ENCODE results near the gene NDUFB11.

Gene NDUFB11

DNA sequence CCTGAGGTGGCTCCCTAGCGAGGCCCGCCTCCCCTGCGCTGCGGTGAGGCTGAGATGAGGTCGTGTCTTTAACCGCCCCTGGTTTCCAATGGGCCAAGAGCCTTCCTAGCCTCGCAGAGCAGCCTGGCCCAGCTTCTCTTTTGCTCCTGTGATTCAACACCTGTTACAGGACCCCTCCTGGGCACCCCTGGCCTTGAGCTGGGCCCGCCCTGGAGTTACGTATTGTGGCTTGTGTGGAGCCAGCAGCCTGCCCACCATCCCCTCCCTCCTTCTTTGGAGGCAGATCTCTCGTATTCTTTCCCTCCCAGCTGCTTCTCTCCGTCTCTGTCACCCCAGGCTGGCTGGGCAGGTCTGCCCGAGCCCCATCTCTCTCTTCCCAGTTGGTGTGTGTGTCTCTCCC, 29.9 kb upstream of the NDUFB11 start:
- DNase-seq = no peak

DNA sequence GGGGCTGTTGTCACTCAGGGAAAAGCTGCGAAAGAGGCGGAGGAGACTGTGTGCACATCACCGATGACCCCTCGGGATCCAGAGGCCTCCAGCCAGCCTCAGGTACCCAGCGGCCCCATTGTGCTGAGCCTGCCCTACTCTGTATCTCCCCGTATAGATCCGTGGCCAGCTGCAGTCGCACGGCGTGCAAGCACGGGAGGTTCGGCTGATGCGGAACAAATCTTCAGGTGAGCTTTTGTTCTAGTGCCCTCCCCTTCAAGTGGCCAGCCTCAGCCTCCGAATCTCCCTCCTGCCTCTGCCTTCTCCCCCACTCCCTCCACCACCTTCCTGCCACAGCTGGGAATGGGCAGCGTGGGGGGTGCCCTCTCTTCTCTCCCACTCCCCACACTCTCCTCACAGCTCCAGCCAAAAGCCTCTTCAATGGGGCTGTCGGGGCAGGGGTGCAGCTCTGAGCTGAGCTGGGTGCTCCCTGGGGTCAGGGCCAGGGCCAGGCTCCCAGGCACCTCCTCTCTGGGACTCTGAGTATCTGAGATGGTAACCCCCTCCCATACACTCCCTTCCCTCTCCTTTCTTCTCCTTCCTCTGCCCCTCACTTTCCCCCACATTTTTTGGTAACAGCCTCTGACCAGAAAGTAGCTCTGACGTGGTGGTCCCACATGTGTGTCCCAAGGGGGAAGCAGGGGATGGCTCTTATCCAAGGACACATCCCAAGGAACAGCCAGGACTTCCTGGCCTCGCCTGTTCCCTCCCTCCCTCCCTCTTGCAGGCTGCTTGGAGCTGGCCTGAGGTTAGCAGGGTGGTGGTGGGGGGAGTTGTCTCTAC, 28.7 kb upstream of the NDUFB11 start:
- no peak for DNase-seq

DNA sequence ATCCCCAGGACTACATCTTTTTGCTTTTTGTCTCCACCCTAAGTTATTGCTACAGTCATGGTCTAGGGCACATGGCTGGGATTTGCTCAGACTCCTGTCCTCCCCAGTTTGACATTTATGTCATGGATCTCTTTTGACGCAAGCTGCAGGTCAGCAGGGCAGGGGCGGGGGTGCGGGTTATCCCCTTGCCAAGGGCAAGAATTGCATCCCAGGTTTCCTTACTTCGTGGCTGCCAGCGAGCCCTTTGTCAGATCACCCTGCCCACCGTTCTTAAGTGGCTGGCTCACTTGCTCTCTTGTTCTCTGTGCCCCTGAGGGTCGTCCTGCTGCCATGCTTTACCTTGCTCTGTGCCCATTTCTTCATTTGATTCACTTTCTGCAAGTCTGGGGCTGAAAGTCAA, 28.0 kb upstream of the NDUFB11 start:
- DNase-seq = no peak

DNA sequence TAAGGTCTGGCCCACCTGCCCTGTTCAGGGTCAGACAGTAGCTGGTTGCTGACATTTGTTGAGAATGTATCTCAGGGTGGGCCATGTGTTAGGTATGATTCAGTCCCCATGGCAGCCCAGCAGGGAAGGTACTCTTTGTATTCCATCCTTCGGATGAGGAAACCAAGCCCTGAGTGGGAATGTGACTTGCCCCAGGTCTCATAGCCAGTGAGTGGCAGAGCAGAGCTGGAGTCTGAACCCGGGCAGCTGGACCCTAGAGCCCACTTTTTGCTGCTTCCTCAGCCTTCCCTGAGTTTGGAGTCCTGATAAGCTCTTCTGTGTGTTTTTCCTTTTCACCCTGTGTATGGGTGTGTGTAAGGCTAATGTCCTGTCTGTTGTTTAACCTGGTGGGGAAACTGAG, 27.5 kb upstream of the NDUFB11 start:
- DNase-seq = no peak

DNA sequence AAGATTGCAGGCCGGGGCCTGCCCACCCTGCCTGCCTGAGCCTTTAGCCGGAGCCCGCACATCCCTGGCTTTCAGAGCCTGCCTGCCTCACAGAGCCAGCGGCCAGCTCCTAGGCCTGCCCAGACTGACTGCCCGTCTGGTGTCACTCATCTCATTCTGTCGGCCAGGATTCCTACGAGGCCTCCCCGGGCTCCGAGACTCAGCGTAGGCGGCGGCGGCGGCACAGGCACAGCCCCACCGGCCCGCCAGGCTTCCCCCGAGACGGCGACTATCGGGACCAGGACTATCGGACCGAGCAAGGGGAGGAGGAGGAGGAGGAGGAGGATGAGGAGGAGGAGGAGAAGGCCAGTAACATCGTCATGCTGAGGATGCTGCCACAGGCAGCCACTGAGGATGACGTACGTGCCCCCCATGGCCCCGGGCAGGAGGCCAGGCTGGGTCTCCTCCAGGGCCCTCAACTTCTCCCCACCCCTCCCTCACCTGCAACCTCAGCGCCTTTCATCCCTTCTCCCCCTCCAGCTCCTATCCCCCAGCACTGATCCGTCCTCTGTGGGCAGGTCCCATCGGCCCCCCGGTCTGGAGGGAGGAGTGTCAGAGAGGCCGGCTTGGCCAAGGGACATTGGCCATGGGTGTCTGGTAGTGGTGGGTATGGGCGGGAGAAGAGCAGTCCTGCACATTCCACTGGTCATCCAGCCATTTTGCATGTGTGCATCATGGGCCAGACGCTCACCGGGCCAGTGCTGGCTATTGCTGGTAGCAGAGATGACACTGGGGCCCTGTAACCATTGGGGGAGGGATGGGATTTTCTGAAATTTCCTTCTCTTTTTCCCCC, 26.6 kb upstream of the NDUFB11 start:
- DNase-seq = no peak

DNA sequence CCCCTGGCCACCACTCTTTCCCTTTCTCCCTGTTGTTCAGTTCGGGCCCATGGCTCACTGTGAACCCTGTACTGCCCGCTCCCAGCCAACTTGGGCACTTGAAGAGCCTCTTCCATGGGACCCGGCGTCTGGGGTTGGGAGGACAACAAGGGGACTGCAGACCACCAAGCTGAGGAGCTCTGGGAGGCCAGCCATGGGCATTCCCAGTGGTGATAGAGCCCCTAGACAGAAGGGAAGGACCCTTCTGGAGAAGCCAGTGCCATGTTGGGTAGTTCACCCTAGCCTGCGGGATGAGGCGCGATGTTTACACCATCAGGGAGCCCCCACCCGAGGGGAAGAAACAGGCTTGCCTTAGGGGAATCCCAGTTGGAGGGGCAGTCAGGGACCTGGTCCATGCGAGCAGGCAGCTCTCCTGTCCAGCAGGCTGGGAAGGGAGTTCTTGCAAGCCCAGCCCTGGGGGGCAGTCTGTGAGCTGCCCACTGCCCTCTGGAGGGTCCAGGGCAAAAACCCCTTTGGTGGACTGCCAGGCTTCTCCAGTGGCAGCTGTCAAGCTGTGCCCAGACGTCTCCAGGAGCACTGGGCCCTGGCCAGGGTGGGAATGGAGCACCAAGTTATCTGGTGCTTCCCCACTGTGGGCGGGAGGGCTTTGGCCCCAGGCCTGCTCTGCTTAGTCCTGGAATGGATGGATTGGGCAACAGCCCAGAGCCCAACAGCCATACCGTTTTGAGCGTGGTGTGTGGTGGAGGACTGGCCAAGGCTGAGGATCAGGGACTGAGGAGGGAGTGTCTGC, 25.4 kb upstream of the NDUFB11 start:
- no peak for DNase-seq

DNA sequence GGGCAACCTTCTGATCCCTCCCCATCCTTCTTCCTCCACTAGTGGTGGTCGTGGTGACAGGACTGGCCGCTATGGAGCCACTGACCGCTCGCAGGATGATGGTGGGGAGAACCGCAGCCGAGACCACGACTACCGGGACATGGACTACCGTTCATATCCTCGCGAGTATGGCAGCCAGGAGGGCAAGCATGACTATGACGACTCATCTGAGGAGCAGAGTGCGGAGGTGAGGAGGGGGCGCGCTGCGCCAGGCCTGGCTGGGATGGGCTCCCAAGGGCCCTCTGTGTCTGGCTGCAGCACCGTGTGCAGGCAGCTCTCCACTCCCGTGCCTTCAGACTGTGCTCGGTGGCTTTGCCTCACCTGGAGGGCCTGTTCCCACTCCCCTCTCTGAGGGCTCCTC, 24.8 kb upstream of the NDUFB11 start:
- no peak for DNase-seq

DNA sequence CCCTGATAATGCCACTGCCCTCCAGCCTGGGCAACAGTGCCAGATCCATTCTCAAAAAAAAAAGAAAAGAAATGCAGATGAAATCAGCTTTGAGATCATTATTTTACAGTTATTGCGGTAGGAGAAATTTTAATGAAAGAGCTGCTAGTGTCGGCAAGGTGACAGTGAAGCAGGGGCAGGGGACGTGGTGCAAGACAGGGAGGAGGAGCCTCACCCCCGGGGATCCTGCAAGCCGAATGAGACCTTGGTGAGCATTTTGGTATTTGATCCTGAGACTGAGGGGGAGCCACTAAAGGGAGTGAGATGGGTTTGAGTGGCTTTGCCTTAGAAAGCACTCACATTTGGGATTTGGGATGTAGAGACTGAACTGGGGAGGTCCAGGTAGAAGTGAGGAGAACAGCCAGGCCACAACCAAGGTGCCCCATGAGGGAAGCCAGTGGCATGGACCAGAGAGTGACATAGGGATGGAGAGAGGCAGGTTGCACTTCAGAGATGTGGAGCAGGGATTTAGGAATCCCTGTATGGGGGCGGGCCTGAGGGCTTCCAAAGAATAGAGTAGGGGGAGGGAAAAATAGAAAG, 24.1 kb upstream of the NDUFB11 start:
- no peak for DNase-seq

DNA sequence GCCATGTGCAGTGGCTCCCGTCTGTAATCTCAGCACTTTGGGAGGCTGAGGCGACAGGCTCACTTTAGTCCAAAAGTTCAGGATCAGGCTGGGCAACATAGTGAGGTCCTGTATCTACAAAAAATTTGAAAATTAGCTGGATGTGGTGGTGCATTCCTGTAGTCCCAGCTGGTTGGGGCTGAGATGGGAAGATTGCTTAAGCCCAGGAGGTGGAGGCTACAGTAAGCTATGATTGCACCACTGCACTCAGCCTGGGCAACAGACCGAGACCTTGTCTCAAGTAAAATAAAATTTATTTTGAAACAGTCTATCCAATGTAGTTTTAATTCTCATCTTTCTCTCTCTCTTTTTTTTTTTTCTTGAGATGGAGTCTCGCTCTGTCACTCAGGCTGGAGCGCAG, 21.6 kb upstream of the NDUFB11 start:
- DNase-seq = no peak

DNA sequence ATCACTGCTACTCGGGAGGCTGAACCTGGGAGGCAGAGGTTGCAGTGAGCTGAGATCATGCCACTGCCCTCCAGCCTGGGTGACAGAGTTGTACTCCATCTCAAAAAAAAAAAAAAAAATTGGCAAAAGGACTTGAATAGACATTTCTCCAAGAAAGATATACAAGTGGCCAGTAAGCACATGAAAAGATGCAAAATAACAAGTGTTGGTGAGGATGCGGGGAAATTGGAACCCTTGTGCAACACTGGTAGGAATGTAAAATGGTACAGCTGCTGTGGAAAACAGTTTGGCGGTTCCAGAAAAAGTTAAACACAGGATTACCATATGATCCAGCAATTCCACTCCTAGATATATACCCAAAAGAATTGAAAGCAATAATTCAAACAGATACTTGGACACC, 19.9 kb upstream of the NDUFB11 start:
- no peak for DNase-seq

DNA sequence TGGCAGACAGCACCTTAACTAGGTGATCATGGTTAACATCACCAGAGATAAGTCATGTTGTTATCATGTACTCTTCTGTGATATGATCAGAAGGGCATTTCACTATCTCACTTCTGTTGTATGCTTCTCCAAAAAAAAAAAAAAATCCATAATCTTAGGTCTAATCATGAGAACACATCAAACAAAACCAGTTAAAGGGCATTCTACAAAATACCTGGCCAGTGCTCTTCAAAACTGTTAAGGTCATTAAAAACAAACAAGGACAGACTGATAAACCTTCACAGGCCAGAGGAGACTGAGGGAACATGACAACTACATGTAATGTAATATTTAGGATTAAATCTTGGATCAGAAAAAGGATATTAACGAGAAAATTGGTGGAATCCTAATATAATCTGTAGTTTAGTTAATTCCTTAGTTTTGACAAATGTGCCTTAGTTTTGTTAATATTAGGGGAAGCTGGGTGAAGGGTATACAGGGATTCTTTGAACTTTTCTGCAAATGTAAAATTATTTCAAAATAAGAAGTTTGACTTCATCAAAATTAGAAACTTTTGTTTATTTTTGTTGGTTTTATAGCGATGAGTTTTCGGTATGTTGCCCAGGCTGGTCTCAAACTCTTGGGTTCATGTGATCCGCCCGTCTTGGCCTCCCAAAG, 18.6 kb upstream of the NDUFB11 start:
- no peak for DNase-seq

DNA sequence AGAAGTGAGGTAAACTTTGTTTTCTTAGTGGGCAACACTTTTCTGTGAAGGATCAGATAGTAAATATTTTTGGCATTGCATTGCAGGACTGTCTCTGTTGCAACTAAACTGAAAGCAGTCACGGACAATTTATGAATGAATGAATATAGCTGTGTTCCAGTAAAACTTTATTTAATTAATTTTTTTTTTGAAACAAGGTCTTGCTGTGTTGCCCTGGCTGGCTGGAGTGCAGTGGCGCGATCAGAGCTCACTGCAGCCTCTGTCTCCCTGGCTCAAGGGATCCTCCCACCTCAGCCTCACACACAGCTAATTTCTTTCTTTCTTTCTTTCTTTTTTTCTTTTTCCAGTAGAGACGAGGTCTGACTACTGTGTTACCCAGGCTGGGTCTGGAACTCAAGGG, 16.3 kb upstream of the NDUFB11 start:
- DNase-seq = no peak

DNA sequence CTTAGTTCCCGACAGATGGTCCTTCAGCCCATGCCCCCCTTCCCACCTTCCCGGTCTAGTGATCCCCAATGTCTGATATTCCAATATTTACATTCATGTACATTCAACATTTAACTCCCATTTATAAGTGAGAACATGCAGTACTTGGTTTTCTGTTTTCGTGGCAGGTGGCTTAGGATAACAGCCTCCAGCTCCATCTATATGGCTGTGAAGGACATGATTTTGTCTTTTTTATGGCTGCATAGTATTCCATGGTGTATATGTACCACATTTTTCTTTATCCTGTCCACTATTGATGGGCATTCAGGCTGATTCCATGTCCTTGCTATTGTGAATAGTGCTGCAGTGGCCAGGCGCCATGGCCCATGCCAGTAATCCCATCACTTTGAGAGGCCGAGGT, 14.3 kb upstream of the NDUFB11 start:
- DNase-seq = no peak

DNA sequence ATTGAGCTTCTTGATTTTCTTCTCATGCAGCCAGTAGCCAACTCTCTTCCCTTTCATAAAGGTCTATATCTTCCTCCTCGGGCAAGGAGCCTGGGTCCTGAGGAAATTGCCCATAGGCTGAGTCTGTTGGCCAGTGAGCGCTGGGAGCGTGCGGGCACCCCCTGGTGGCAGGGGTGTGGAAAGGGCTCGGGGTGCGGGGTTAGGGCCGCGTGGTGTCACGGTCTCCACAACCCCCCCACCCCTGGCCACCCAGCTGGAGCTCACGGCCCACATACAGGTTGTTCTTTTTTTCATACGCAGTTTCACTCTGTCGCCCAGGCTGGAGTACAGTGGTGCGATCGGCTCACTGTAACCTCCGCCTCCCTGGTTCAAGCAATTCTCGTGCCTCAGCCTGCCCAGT, 13.6 kb upstream of the NDUFB11 start:
- no peak for DNase-seq

DNA sequence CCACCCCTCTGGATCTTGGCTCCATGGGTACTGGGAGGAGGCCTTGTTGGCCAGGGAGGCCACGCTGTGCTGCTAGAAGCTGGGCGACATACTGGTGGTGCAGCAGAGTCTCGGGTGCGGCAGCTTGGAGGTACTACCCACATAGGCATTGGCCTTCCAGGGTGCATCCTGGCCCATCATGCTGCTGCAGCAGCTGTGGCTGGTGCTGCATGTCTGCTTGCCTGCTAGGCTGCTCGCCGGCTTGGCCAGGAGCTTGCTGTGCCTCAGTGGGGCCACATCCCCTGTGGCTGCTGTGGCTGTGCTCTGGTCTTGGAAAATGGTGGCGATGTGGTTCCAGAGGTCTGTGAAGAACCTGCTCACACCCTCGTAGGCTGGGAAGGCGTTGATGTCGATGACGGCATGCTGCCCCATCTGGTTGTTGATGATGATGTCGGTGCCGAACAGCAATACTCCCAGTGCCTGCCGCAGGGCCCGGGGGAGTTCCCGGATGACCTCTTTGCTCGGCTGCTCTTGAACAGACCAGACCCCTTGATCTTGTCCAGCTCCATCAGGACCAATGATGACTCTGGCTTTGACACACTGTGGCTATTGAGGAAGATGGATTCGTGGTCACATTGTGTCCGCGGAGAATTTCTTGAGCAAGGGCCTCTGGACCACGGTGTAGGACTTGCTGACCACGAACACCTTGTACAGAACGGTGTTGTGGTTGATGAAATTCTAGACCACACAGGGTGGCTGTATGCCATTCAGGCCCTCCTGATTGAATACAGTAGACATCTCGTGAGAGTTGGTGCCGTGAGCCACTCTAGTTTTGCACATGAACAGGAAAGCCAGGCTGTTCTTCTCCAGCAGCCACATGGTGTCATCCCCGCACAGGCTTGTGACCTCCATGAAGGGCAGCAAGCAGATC, 12.4 kb upstream of the NDUFB11 start:
- DNase-seq = no peak

DNA sequence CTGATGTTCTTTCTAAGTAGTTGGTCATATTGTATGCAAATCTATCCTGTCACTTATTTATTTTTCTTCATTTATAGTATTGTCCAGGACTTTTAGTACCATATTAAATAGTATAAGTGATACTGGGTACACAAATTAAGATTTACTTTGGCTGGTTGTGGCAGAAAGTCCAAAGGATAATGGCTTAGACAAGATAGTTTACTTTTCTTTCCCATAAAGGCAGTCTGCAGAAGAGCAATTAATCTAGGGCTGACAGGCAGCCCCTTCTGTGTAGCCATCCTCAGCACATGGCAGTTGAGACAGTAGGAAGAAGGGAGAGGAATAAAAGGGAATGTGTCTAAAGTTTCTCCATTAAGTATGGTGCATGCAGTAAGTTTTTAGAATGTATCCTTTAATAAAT, 6.9 kb upstream of the NDUFB11 start:
- DNase-seq = no peak

DNA sequence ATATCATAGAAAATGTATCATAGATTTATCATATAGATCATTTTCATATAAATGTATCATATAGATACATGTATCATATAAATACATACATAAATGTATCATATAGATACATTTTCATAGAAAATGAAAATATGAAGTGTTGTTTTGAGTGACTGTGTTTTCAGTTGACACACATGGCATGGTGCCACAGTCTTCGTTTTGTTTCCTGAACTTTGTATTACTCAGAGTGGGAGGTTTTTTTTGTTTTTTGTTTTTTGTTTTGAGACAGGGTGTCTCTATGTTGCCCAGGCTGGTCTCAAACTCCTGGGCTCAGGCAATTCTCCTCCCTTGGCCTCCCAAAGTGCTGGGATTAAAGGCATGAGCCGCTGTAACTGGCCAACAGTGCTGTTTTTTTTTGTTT, 4.4 kb upstream of the NDUFB11 start:
- no peak for DNase-seq

DNA sequence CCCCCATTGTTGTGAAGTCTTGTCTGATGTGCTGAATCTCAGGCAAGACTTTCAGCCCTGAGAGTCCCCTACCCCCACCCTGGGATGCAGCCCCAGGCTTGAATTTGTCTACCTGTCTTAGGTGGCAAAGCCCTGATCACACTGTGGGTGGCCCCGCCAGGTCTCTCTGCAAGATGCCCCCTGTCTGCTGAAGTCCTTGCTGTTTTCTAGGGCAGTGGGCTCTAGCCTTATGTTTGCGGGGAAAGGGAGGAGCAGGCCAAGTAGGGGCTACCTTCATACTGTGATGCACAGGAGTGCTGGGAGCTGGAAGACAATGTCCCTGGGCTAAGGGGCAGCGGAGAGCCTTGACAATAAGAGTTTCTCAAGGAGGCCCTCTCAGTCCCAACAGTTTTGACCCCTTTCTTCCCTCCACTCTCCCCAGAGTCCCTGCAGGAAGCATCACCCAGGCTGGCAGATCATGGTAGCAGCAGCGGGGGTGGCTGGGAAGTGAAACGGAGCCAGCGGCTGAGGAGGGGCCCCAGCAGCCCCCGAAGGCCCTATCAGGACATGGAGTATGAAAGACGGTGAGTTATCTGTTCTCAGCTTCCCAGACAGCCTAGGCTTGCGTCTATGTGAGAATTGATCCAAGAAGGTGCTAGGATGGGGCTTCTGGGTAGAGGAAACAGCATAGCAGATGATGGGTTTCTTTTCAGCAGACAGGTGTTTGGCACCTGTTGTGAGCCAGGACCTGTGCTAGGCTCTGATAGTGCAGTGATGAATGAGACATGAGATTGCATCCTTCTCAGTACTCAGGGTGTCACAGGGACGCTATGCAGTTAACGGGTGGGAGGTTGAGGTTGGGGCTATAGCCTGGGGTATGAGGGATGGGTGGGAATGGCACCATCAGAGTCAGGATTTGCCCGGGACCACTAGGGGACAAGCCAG, 2.7 kb upstream of the NDUFB11 start:
- DNase-seq = no peak

DNA sequence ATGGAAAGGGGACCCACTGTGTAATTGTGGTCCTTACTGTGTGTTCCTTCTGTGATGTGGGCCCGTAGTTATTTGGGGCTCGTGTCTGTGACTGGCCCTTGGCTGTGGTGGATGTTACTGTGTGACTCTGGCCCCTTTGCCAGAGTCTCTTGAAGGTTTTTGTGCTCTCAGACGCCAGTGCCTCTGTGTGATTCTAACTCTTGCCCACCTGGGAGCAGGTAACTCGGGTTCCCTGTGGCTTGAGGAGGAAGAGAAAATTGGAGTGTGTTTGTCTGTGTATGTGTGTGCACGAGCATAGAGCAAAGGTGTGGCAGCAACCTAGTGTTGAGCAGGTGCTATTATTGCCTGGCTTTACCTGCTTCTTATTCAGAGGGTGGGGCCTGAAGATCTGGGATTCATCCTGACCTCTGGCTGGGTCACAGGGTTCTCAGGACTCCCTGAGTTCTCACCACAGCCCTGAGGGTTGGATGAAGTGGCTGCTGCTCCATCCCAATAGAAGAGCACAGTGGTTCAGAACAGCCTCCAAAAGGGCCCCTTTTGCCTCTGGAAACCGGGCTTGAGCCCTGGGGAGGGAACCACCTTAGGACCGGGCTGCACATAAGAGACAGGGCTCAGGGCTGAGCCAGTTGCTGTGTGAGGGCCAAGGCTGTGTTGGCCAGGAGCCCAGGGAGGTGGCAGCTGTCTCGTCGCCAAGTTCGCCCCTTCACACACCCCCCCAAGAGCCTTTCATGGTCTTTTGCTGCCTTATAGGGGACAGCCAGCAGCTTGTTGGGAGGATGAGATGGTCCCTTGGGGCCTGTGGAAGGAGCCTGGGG, 1.8 kb upstream of the NDUFB11 start:
- no peak for DNase-seq

Data from DMS153 (cell line).